Trophoblast cell (in vitro differentiated cells and primary cell): ENCODE data around the gene MYO1A.

Source experiments
- DNase-seq, 2 donors: peaks; one replicate each; pipeline ENCODE4 v3.0.0-alpha.2; 2016
- H2AFZ ChIP-seq: 2 replicates; pipeline ENCODE4 v1.6.1; 2013; ENCODE audit warnings: low read length, moderate library complexity, mild to moderate bottlenecking; ENCODE audit not compliant: insufficient read depth, poor library complexity
- H2AK5ac ChIP-seq: 2 replicates; pipeline ENCODE4 v1.6.1; 2013; ENCODE audit warnings: mild to moderate bottlenecking, low read length
- H2BK120ac ChIP-seq: 2 replicates; pipeline ENCODE4 v1.6.1; 2013; ENCODE audit warnings: low read length, mild to moderate bottlenecking, moderate library complexity; ENCODE audit not compliant: insufficient read depth, poor library complexity
- H2BK12ac ChIP-seq: 2 replicates; pipeline ENCODE4 v1.6.1; 2013; ENCODE audit warnings: mild to moderate bottlenecking, low read length, moderate library complexity
- H2BK5ac ChIP-seq: 2 replicates; pipeline ENCODE4 v1.6.1; 2013; ENCODE audit warnings: low read length, low read depth, moderate library complexity, mild to moderate bottlenecking; ENCODE audit not compliant: poor library complexity
- H3K14ac ChIP-seq: 2 replicates; pipeline ENCODE4 v1.6.1; 2013; ENCODE audit warnings: mild to moderate bottlenecking, low read length
- H3K18ac ChIP-seq: 2 replicates; pipeline ENCODE4 v1.6.1; 2013; ENCODE audit warnings: mild to moderate bottlenecking, low read length
- H3K23ac ChIP-seq: 2 replicates; pipeline ENCODE4 v1.6.1; 2013; ENCODE audit warnings: low read length
- H3K27ac ChIP-seq: 2 replicates; pipeline ENCODE4 v1.5.1; 2013; ENCODE audit warnings: low read depth, mild to moderate bottlenecking, inconsistent platforms, low read length, moderate library complexity
- H3K27me3 ChIP-seq: 2 replicates; pipeline ENCODE4 v1.6.1; 2013; ENCODE audit warnings: inconsistent platforms, mild to moderate bottlenecking, low read length, moderate library complexity; ENCODE audit not compliant: insufficient read depth
- H3K36me3 ChIP-seq, 2 experiments: 1 replicate in 1 of 2; 2 replicates in 1 of 2; pipeline ENCODE4 v1.6.1; 2013; ENCODE audit warnings: low read length in 2 of 2, mild to moderate bottlenecking in 2 of 2, moderate library complexity in 1 of 2; ENCODE audit not compliant: insufficient read depth in 2 of 2, control insufficient read depth in 1 of 2
- H3K4ac ChIP-seq: 2 replicates; pipeline ENCODE4 v1.6.1; 2013; ENCODE audit warnings: low read depth, mild to moderate bottlenecking, low read length, moderate library complexity
- H3K4me1 ChIP-seq, 2 experiments: 1 replicate in 1 of 2; 2 replicates in 1 of 2; pipeline ENCODE4 v1.6.1; 2013; ENCODE audit warnings: low read length in 2 of 2, mild to moderate bottlenecking in 2 of 2, moderate library complexity in 1 of 2; ENCODE audit not compliant: insufficient read depth in 2 of 2, control insufficient read depth in 1 of 2
- H3K4me2 ChIP-seq: 2 replicates; pipeline ENCODE4 v1.6.1; 2013; ENCODE audit warnings: inconsistent platforms, mild to moderate bottlenecking, low read length, moderate library complexity
- H3K4me3 ChIP-seq: 2 replicates; pipeline ENCODE4 v1.5.1; 2013; ENCODE audit warnings: mild to moderate bottlenecking, low read depth, low read length, inconsistent platforms
- H3K79me1 ChIP-seq: one replicate; pipeline ENCODE4 v1.6.1; 2013; ENCODE audit warnings: low read length
- H3K79me2 ChIP-seq: 2 replicates; pipeline ENCODE4 v1.6.1; 2013; ENCODE audit warnings: low read length, mild to moderate bottlenecking; ENCODE audit not compliant: control insufficient read depth, insufficient read depth, poor library complexity
- H3K9ac ChIP-seq: 2 replicates; pipeline ENCODE4 v1.6.1; 2013; ENCODE audit warnings: mild to moderate bottlenecking, low read length
- H3K9me3 ChIP-seq: 2 replicates; pipeline ENCODE4 v1.6.1; 2013; ENCODE audit warnings: low read depth, mild to moderate bottlenecking, control low read depth, inconsistent platforms, low read length; ENCODE audit not compliant: insufficient read depth
- H4K12ac ChIP-seq: 2 replicates; pipeline ENCODE4 v1.6.1; 2013; ENCODE audit warnings: low read depth, mild to moderate bottlenecking, low read length, moderate library complexity
- H4K8ac ChIP-seq: 2 replicates; pipeline ENCODE4 v1.6.1; 2013; ENCODE audit warnings: low read depth, mild to moderate bottlenecking, low read length, moderate library complexity
- H4K91ac ChIP-seq: one replicate; pipeline ENCODE4 v1.6.1; 2013; ENCODE audit warnings: low read depth, mild to moderate bottlenecking, low read length, moderate library complexity
- WGBS: extraction: QIAGEN DNeasy Blood & Tissue Kit; methylation state at CpG from one replicate; pipeline ENCODE4 v1.1.7; 2013; ENCODE audit warnings: missing lambda C conversion rate; ENCODE audit not compliant: insufficient read length, insufficient coverage; ENCODE audit errors: extremely low coverage; 5-methylcytosine and 5-hydroxymethylcytosine counted together

Gene MYO1A

DNA sequence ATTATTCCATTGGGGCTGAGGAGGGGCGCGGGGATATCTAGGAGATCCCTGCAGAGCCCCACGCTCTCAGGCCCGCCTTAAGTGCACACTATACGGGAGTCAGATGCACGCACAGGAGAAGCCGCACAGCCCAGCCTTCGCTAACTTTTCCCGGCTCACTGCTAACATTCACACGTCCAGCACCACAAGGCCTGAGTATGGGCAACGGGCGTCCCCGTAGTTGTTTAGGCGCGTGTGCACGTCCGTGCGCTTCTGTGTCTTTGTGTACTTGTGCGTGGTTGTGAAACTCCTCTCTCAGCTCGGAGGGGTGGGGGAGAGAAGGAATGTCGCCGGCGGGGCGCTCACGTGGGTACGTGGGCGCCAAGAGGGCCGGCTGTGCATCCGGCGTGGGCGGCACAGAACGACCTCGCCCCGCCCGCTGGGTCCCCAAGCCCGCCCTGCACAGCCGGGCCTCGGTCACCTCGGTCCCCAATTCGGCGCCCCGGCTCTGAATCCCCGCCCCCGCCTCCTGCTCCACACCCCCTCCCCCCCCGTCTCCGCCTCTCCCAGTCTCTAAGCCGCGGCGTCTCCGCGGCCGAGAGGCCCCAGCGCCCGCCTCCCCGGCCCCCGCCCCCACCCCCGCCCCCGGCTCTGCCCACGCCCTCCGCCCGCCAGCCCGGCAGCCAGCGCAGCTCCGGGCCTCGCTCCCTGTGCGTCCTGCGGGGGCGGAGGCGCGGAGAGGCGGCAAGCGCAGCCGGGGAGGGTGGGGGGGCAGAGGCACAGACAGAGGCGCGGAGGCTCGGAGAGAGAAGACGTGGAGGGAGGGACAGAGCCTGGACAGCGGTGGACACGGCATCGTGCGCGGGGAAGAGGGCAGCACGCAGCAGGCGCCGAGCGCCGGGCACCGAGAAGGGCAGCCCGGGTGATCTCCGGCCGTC, 38.7 kb upstream of the MYO1A start, which contains the start of gene NAB2:
Gene NAB2 (plus strand): TSS at position 761 of the 917 bp plus-strand sequence. CDS start 158 bp downstream, outside the sequence.
- peak within 1 kb of the TSS; percentile 82 for H3K4me3 ChIP-seq
- H4K8ac ChIP-seq = peak within 1 kb of the TSS; percentile 91
- no peaks in the 10 kb centered on the region for H3K9me3 ChIP-seq
- no peak within 1 kb of the TSS for H3K23ac ChIP-seq
- peak within 1 kb of the TSS; percentile 99 for H3K4ac ChIP-seq
- H2BK5ac ChIP-seq = peak within 1 kb of the TSS; percentile 94
- peak within 1 kb of the TSS; percentile 91 for H4K12ac ChIP-seq
- H3K36me3 ChIP-seq = peaks cover 29 to 30% of the 10 kb centered on the region in 2 experiments
- peak within 1 kb of the TSS; percentile 95 for H3K14ac ChIP-seq
- H2BK12ac ChIP-seq = peak within 1 kb of the TSS; percentile 62
- no CpG with 5 or more reads among the region's 91 CpGs for WGBS
- H3K27me3 ChIP-seq = no peaks in the 10 kb centered on the region
- H4K91ac ChIP-seq = peak within 1 kb of the TSS; percentile 96
- peak within 1 kb of the TSS; percentile 96 for H3K27ac ChIP-seq
- H2AFZ ChIP-seq = peak within 1 kb of the TSS; percentile 60
- peak within 1 kb of the TSS; percentile 97 for H3K18ac ChIP-seq
- H3K79me2 ChIP-seq = peaks cover 27% of the 10 kb centered on the region
- peak within 1 kb of the TSS; percentile 74 for H3K4me2 ChIP-seq
- peak within 1 kb of the TSS; percentile 97 for H2AK5ac ChIP-seq
- peaks cover 26% of the 10 kb centered on the region for H3K79me1 ChIP-seq
- H3K4me1 ChIP-seq = peaks cover 20 to 21% of the 10 kb centered on the region in 2 experiments
- DNase-seq = peak; percentile 88 to 90
- H2BK120ac ChIP-seq = peak within 1 kb of the TSS; percentile 78
- peak within 1 kb of the TSS; percentile 83 for H3K9ac ChIP-seq

- Histone ChIP-seq H3K9ac (peak overlapping the region; percentile 55), H2AK5ac (peak overlapping the region; percentile 89), H3K9me3 (no peaks in the 10 kb centered on the region), H2BK120ac (peak overlapping the region; percentile 94), H2BK12ac (peak overlapping the region; percentile 62), H3K4me3 (peak overlapping the region; percentile 71), H3K4me1 (peaks cover 15 to 16% of the 10 kb centered on the region in 2 experiments), H3K14ac (peak overlapping the region; percentile 94), H3K27ac (peak overlapping the region; percentile 96), H4K91ac (peak overlapping the region; percentile 97), H3K4me2 (peak overlapping the region; percentile 60), H3K36me3 (peaks cover 22 to 23% of the 10 kb centered on the region in 2 experiments), H3K79me2 (peaks cover 27% of the 10 kb centered on the region), H3K79me1 (peaks cover 23% of the 10 kb centered on the region), H4K12ac (peak overlapping the region; percentile 97), H3K18ac (peak overlapping the region; percentile 97), H2AFZ (peak overlapping the region; percentile 85), H3K23ac (no peak overlapping the region), H4K8ac (peak overlapping the region; percentile 94), H3K27me3 (no peaks in the 10 kb centered on the region), H2BK5ac (peak overlapping the region; percentile 97), H3K4ac (peak overlapping the region; percentile 96)
- no CpG with 5 or more reads among the region's 37 CpGs for WGBS
- DNase-seq = peak; percentile 72 to 79
Measured at GRCh38 chr12:57087691-57088353, 37.9 kb upstream of the MYO1A start.

DNA sequence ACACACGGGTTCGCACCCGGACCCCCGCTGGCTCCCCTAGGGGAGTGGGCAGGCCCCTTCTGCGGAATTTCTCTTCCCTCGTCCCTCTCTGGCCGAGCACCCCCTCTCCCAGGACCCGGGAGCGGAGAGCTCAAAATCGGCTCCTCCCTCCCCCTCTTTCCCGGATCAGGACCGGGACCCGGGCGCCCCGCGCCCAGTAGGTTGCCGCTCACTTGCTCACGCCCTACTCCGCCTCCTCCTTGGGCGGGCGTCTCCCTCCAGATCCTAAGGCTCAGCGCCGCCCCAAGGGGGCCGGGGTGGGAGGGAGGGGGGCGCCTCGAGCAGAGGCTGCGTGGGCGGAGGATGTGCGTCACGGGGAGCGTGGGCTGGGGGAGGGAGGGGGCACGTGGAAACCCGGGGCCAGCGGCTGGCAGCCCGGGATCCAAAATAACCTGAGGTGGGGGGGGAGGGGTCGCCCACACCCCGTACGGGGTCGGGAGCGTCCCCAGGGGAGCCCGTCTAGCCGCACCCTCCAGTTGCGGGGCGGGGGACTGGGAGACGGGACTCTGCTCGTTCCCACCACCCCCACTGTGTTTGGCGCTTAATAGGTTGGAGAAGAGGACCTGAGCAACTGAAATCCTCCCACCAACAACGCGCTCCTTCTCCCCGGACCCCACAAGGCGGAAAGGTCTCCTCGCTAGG, 37.2 kb upstream of the MYO1A start:
- no CpG with 5 or more reads among the region's 52 CpGs for WGBS
- peak overlapping the region; percentile 87 for H2AK5ac ChIP-seq
- H3K4me1 ChIP-seq = peaks cover 15 to 16% of the 10 kb centered on the region in 2 experiments
- H2BK5ac ChIP-seq = peak overlapping the region; percentile 99
- peak overlapping the region; percentile 94 for H3K14ac ChIP-seq
- H3K79me1 ChIP-seq = peaks cover 23% of the 10 kb centered on the region
- H3K23ac ChIP-seq = no peak overlapping the region
- peak overlapping the region; percentile 92 for H3K9ac ChIP-seq
- no peaks in the 10 kb centered on the region for H3K27me3 ChIP-seq
- H4K91ac ChIP-seq = peak overlapping the region; percentile 99
- peak overlapping the region; percentile 97 for H3K18ac ChIP-seq
- H3K79me2 ChIP-seq = peaks cover 27% of the 10 kb centered on the region
- DNase-seq = peak; percentile 42 to 52
- H2BK120ac ChIP-seq = peak overlapping the region; percentile 97
- H3K36me3 ChIP-seq = peaks cover 16% of the 10 kb centered on the region in 2 experiments
- peak overlapping the region; percentile 71 for H3K4me3 ChIP-seq
- peak overlapping the region; percentile 96 for H3K4ac ChIP-seq
- peak overlapping the region; percentile 94 for H4K8ac ChIP-seq
- H3K4me2 ChIP-seq = peak overlapping the region; percentile 60
- peak overlapping the region; percentile 96 for H3K27ac ChIP-seq
- H2BK12ac ChIP-seq = peak overlapping the region; percentile 76
- peak overlapping the region; percentile 85 for H2AFZ ChIP-seq
- peak overlapping the region; percentile 97 for H4K12ac ChIP-seq
- no peaks in the 10 kb centered on the region for H3K9me3 ChIP-seq
